HCT116 (cell line): ENCODE measurements around the gene DLEU7. TPM values are rescaled to one million over a fixed set of nuclear protein-coding genes. Genes with fewer than 3 reads are reported as not detected.

ENCODE experiments used
- ATAC-seq: fragments of 200-7000 bp; cut with Tn5 transposase; 2 replicates; pipeline ENCODE4 v1.9.1; 2020; ENCODE audit warnings: mild to moderate bottlenecking, moderate library complexity
- BruUV-seq: library from RNA; stranded (reverse); fragments of 400-500 nt; replicated peaks from 2 replicates; lab custom pipeline; 2021; lab: Mats Ljungman, UMichigan
- CTCF ChIA-PET: fragments of 300-600 bp; sonication (Branson Sonifier 250); formaldehyde crosslinking; loops from one replicate; lab custom pipeline; 2021; ENCODE audit warnings: antibody characterized with exemption; lab: Charles Lee
- POLR2A ChIA-PET: fragments of 300-600, 350-600 bp; sonication (Branson Sonifier 250); formaldehyde crosslinking; loops from one replicate; lab custom pipeline; 2021; ENCODE audit warnings: antibody characterized with exemption; lab: Charles Lee
- RAD21 ChIA-PET, 2 experiments: fragments of 300-600 bp; sonication (Branson Sonifier 250); formaldehyde crosslinking; loops; one replicate each; lab custom pipeline; 2023; ENCODE audit warnings: low total read pairs in 2 of 2; ENCODE audit not compliant: uncharacterized antibody in 2 of 2, unreplicated experiment in 2 of 2, low non-redundant PET in 1 of 2; lab: Charles Lee
- DNase-seq: peaks from one replicate; pipeline ENCODE4 v3.0.0-alpha.2; 2010; ENCODE audit warnings: low read depth, low spot score
- H2AFZ ChIP-seq: fragments of 200-600 bp; shearing (Covaris generic), sonication (generic); 2 replicates; pipeline ENCODE4 v1.6.1; 2017; ENCODE audit warnings: low read depth, mixed run types, mixed read lengths, antibody characterized with exemption, low read length; ENCODE audit not compliant: poor library complexity, severe bottlenecking
- H3K27ac ChIP-seq: 2 replicates; pipeline ENCODE4 v1.5.1; 2012; ENCODE audit warnings: low read depth, low read length
- H3K27me3 ChIP-seq: fragments of 200-600 bp; sonication (generic); 2 replicates; pipeline ENCODE4 v1.6.1; 2016; ENCODE audit warnings: mixed run types, low read length, mixed read lengths; ENCODE audit not compliant: insufficient read depth
- H3K36me3 ChIP-seq, 2 experiments: fragments of 200-500 bp in 1 of 2; fragments of 200-600 bp in 1 of 2; sonication (Bioruptor generic) in 1 of 2; sonication (generic) in 1 of 2; 2 replicates each; pipeline versions ENCODE4 v1.5.1 to v1.6.1; 2014 to 2016; ENCODE audit warnings: low read length in 2 of 2, inconsistent platforms in 1 of 2, mixed read lengths in 1 of 2, mixed run types in 1 of 2; ENCODE audit not compliant: insufficient read depth in 2 of 2, control insufficient read depth in 1 of 2
- H3K4me1 ChIP-seq, 2 experiments: fragments of 200-600 bp in 1 of 2; sonication (generic) in 1 of 2; 2 replicates each; pipeline versions ENCODE4 v1.5.1 to v1.6.1; 2012 to 2017; ENCODE audit warnings: low read length in 2 of 2, inconsistent platforms in 1 of 2, mild to moderate bottlenecking in 1 of 2, mixed read lengths in 1 of 2, mixed run types in 1 of 2, moderate library complexity in 1 of 2; ENCODE audit not compliant: insufficient read depth in 2 of 2, control insufficient read depth in 1 of 2
- H3K4me2 ChIP-seq: fragments of 200-600 bp; sonication (generic); 2 replicates; pipeline ENCODE4 v1.6.1; 2017; ENCODE audit warnings: mixed run types, low read length, mixed read lengths
- H3K4me3 ChIP-seq, 2 experiments: fragments of 200-600 bp in 1 of 2; sonication (generic) in 1 of 2; replicated peaks in 1 of 2; 2 replicates each; pipeline ENCODE4 v1.5.1; 2011 to 2016; ENCODE audit warnings: low read length in 2 of 2, control low read depth in 1 of 2, low read depth in 1 of 2, mild to moderate bottlenecking in 1 of 2, mixed read lengths in 1 of 2, mixed run types in 1 of 2
- H3K79me2 ChIP-seq: fragments of 200-600 bp; sonication (generic); 2 replicates; pipeline ENCODE4 v1.6.1; 2017; ENCODE audit warnings: mild to moderate bottlenecking, mixed run types, low read length, moderate library complexity, mixed read lengths; ENCODE audit not compliant: insufficient read depth
- H3K9ac ChIP-seq: fragments of 200-600 bp; sonication (generic); 2 replicates; pipeline ENCODE4 v1.6.1; 2016; ENCODE audit warnings: low read length, mixed read lengths
- H3K9me2 ChIP-seq: fragments of 200-600 bp; sonication (generic), shearing (Covaris generic); 2 replicates; pipeline ENCODE4 v1.6.1; 2017; ENCODE audit warnings: mixed run types, mild to moderate bottlenecking, moderate library complexity; ENCODE audit not compliant: insufficient read depth
- H3K9me3 ChIP-seq, 2 experiments: fragments of 200-500 bp in 1 of 2; fragments of 200-600 bp in 1 of 2; sonication (Bioruptor generic) in 1 of 2; sonication (generic) in 1 of 2; 2 replicates each; pipeline ENCODE4 v1.6.1; 2014 to 2017; ENCODE audit warnings: low read length in 2 of 2, mixed read lengths in 2 of 2, inconsistent platforms in 1 of 2, low read depth in 1 of 2, mild to moderate bottlenecking in 1 of 2, mixed run types in 1 of 2, moderate library complexity in 1 of 2; ENCODE audit not compliant: control insufficient read depth in 1 of 2, insufficient read depth in 1 of 2
- H4K20me1 ChIP-seq: fragments of 200-600 bp; sonication (generic), shearing (Covaris generic); 2 replicates; pipeline ENCODE4 v1.6.1; 2017; ENCODE audit warnings: mixed run types, mild to moderate bottlenecking, moderate library complexity; ENCODE audit not compliant: insufficient read depth
- ATF3 ChIP-seq: IDR thresholded peaks from 2 replicates; pipeline ENCODE4 v1.6.1; 2012
- CBX3 ChIP-seq: IDR thresholded peaks from 2 replicates; pipeline ENCODE4 v1.6.1; 2012; ENCODE audit warnings: low read depth
- CEBPB ChIP-seq: IDR thresholded peaks from 2 replicates; pipeline ENCODE4 v1.6.1; 2012; ENCODE audit warnings: low read depth
- EGR1 ChIP-seq: IDR thresholded peaks from 2 replicates; pipeline ENCODE4 v1.6.1; 2012; ENCODE audit warnings: low read depth
- ELF1 ChIP-seq: IDR thresholded peaks from 2 replicates; pipeline ENCODE4 v1.6.1; 2012; ENCODE audit warnings: low read depth, borderline replicate concordance
- EZH2phosphoT487 ChIP-seq: fragments of 200-600 bp; IDR thresholded peaks from 2 replicates; pipeline ENCODE4 v1.6.1; 2018; ENCODE audit warnings: antibody characterized with exemption, borderline replicate concordance
- FOSL1 ChIP-seq: IDR thresholded peaks from 2 replicates; pipeline ENCODE4 v1.6.1; 2012; ENCODE audit warnings: low read depth
- JUND ChIP-seq: IDR thresholded peaks from 2 replicates; pipeline ENCODE4 v1.6.1; 2012
- POLR2A ChIP-seq: IDR thresholded peaks from 2 replicates; pipeline ENCODE4 v1.7.0; 2011; ENCODE audit warnings: borderline replicate concordance; ENCODE audit not compliant: insufficient read depth, insufficient read length; ENCODE audit errors: extremely low read depth
- SP1 ChIP-seq: IDR thresholded peaks from 2 replicates; pipeline ENCODE4 v1.6.1; 2012; ENCODE audit warnings: low read depth
- TCF7L2 ChIP-seq: IDR thresholded peaks from 2 replicates; pipeline ENCODE4 v1.7.0; 2011; ENCODE audit warnings: borderline replicate concordance, inconsistent platforms; ENCODE audit not compliant: insufficient read depth, insufficient read length; ENCODE audit errors: extremely low read depth
- YY1 ChIP-seq: IDR thresholded peaks from 2 replicates; pipeline ENCODE4 v1.6.1; 2011; ENCODE audit warnings: low read length, low read depth, moderate library complexity, mild to moderate bottlenecking; ENCODE audit not compliant: insufficient replicate concordance; ENCODE audit errors: extremely low read depth
- ZFX ChIP-seq: fragments of 450-650 bp; IDR thresholded peaks from 2 replicates; pipeline ENCODE4 v1.6.1; 2017
- ZNF274 ChIP-seq: fragments of 200-500 bp; sonication (Bioruptor generic); IDR thresholded peaks from 2 replicates; pipeline ENCODE4 v1.6.1; 2014; ENCODE audit warnings: mild to moderate bottlenecking, low read depth, low read length, inconsistent platforms
- intact Hi-C: fragments of 100-400 bp; cut with micrococcal nuclease; formaldehyde crosslinking; loops from 2 replicates; pipeline ENCODE4 v1.10.0; 2022
- total RNA-seq: library from RNA; stranded (reverse); gene quantifications from one replicate; pipeline ENCODE4 v1.2.1, GENCODE V29; 2021; ENCODE audit not compliant: unreplicated experiment
- TF ChIP-seq, protein P1 (sequence below): IDR thresholded peaks from 2 replicates; pipeline ENCODE4 v1.6.1; 2011; ENCODE audit warnings: mild to moderate bottlenecking, low read length, moderate library complexity; ENCODE audit not compliant: insufficient replicate concordance; ENCODE audit errors: extremely low read depth

DLEU7 gene
- total RNA-seq, 1 experiment from 2014 or later: not detected

GRCh38 chr13:50847501-50847900 lies 4.0 kb upstream of the DLEU7 start:
- BruUV-seq: no TSS peak
- no peak overlapping the region for H2AFZ ChIP-seq
- H3K36me3 ChIP-seq: no peaks in the 10 kb centered on the region
- ATAC-seq (no peak), DNase-seq (no peak)
- intact Hi-C loops: no loop called here
- no peak overlapping the region for H3K9ac ChIP-seq
- TF ChIP-seq ATF3 (no peak), JUND (no peak), CBX3 (no peak), EZH2phosphoT487 (no peak), EGR1 (no peak), ZNF274 (no peak), YY1 (no peak), ZFX (no peak), FOSL1 (no peak), SP1 (no peak), CEBPB (no peak), TCF7L2 (no peak), POLR2A (no peak), ELF1 (no peak)
- TF ChIP-seq, protein P1, sequence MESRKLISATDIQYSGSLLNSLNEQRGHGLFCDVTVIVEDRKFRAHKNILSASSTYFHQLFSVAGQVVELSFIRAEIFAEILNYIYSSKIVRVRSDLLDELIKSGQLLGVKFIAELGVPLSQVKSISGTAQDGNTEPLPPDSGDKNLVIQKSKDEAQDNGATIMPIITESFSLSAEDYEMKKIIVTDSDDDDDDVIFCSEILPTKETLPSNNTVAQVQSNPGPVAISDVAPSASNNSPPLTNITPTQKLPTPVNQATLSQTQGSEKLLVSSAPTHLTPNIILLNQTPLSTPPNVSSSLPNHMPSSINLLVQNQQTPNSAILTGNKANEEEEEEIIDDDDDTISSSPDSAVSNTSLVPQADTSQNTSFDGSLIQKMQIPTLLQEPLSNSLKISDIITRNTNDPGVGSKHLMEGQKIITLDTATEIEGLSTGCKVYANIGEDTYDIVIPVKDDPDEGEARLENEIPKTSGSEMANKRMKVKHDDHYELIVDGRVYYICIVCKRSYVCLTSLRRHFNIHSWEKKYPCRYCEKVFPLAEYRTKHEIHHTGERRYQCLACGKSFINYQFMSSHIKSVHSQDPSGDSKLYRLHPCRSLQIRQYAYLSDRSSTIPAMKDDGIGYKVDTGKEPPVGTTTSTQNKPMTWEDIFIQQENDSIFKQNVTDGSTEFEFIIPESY: no peak
- H3K79me2 ChIP-seq: no peaks in the 10 kb centered on the region
- H3K4me1 ChIP-seq: no peaks in the 10 kb centered on the region
- no peak overlapping the region for H3K27ac ChIP-seq
- no peaks in the 10 kb centered on the region for H3K27me3 ChIP-seq
- H3K4me2 ChIP-seq: no peak overlapping the region
- H4K20me1 ChIP-seq: no peaks in the 10 kb centered on the region
- H3K9me3 ChIP-seq: no peaks in the 10 kb centered on the region
- H3K9me2 ChIP-seq: no peaks in the 10 kb centered on the region
- ChIA-PET RAD21 (no interaction called here), CTCF (no interaction called here), POLR2A (no interaction called here)
- H3K4me3 ChIP-seq: no peak overlapping the region
